Measurements from ENCODE around the gene DNAJC4.

DNA sequence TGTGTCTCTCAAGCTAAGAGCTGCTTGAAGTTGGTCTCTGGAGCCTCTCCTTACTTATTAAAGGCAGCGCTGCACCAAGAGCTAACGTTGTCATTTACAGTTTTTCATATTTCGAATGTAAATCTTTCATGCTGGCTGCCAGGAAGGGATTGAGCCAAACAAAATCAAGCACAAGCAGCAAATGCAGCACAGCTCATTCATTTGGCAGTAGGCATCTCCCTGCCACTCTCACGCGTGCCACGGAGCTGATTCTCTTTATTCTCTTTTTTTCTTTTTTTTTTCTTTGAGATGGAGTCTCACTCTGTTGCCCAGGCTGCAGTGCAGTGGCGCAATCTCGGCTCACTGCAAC, 2.6 kb downstream of the DNAJC4 start:
- TF ChIP-seq, protein P1, sequence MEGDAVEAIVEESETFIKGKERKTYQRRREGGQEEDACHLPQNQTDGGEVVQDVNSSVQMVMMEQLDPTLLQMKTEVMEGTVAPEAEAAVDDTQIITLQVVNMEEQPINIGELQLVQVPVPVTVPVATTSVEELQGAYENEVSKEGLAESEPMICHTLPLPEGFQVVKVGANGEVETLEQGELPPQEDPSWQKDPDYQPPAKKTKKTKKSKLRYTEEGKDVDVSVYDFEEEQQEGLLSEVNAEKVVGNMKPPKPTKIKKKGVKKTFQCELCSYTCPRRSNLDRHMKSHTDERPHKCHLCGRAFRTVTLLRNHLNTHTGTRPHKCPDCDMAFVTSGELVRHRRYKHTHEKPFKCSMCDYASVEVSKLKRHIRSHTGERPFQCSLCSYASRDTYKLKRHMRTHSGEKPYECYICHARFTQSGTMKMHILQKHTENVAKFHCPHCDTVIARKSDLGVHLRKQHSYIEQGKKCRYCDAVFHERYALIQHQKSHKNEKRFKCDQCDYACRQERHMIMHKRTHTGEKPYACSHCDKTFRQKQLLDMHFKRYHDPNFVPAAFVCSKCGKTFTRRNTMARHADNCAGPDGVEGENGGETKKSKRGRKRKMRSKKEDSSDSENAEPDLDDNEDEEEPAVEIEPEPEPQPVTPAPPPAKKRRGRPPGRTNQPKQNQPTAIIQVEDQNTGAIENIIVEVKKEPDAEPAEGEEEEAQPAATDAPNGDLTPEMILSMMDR (IDR thresholded peaks at IDR 0.05), result no peak
- TF ChIP-seq POLR2A (IDR thresholded peaks at IDR 0.05; ENCODE audit: low read length) (no peak), NFE2L2 (conservative IDR thresholded peaks at IDR 0.05; ENCODE audit: low read length) (no peak), MAFK (IDR thresholded peaks at IDR 0.05; ENCODE audit: partially characterized antibody) (no peak), RNF2 (IDR thresholded peaks at IDR 0.05; ENCODE audit: borderline replicate concordance, low read depth) (no peak), ZFP36 (IDR thresholded peaks at IDR 0.05; ENCODE audit: borderline replicate concordance, partially characterized antibody) (no peak), RAD21 (conservative IDR thresholded peaks at IDR 0.05 in 1 of 2, IDR thresholded peaks at IDR 0.05 in 1 of 2) (no peak), NR3C1 (IDR thresholded peaks at IDR 0.05) (no peak), CHD2 (IDR thresholded peaks at IDR 0.05; ENCODE audit: low read length, partially characterized antibody) (no peak), KDM1A (IDR thresholded peaks at IDR 0.05; ENCODE audit: low read depth) (no peak)
- TF ChIP-seq, protein P2, sequence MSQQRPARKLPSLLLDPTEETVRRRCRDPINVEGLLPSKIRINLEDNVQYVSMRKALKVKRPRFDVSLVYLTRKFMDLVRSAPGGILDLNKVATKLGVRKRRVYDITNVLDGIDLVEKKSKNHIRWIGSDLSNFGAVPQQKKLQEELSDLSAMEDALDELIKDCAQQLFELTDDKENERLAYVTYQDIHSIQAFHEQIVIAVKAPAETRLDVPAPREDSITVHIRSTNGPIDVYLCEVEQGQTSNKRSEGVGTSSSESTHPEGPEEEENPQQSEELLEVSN (IDR thresholded peaks at IDR 0.05; ENCODE audit: borderline replicate concordance, low read depth), result no peak
- TF ChIP-seq, protein P3, sequence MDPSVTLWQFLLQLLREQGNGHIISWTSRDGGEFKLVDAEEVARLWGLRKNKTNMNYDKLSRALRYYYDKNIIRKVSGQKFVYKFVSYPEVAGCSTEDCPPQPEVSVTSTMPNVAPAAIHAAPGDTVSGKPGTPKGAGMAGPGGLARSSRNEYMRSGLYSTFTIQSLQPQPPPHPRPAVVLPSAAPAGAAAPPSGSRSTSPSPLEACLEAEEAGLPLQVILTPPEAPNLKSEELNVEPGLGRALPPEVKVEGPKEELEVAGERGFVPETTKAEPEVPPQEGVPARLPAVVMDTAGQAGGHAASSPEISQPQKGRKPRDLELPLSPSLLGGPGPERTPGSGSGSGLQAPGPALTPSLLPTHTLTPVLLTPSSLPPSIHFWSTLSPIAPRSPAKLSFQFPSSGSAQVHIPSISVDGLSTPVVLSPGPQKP (IDR thresholded peaks at IDR 0.05; ENCODE audit: low read depth, low read length), result no peak

All from A549 (cell line).